Astrocyte of the spinal cord (primary cell): ENCODE measurements around the gene ACVR1C.

ENCODE experiments used
- DNase-seq: peaks from one replicate; pipeline ENCODE4 v3.0.0; 2011; ENCODE audit warnings: low read depth, low spot score
- H3K4me3 ChIP-seq: 2 replicates; pipeline ENCODE4 v1.5.1; 2011; ENCODE audit warnings: low read depth, mild to moderate bottlenecking, low read length, moderate library complexity
- CTCF ChIP-seq: IDR thresholded peaks from 2 replicates; pipeline ENCODE4 v1.5.1; 2012; ENCODE audit warnings: low read depth, mild to moderate bottlenecking, low read length, inconsistent platforms
- in situ Hi-C: cut with HindIII; loops from 2 replicates; pipeline ENCODE4 v1.10.0; 2017; ENCODE audit warnings: low sequenced_read_pairs

Gene ACVR1C

GRCh38 chr2:157480182-157480961, 148.3 kb downstream of the ACVR1C start:
- no peak for DNase-seq
- no peak overlapping the region for H3K4me3 ChIP-seq
- in situ Hi-C loops: no loop called here
- no peak for TF ChIP-seq CTCF

- no peak for DNase-seq
- TF ChIP-seq CTCF: no peak
- H3K4me3 ChIP-seq: no peak overlapping the region
- in situ Hi-C loops: no loop called here
Observed at GRCh38 chr2:157479081-157480027, 149.3 kb downstream of the ACVR1C start.

- TF ChIP-seq CTCF: no peak
- H3K4me3 ChIP-seq: no peak overlapping the region
- DNase-seq: no peak
- in situ Hi-C loops: no loop called here
Observed at GRCh38 chr2:157477919-157478318, 150.7 kb downstream of the ACVR1C start.

GRCh38 chr2:157476953-157477709, 151.5 kb downstream of the ACVR1C start:
- DNase-seq: peak; percentile 54
- TF ChIP-seq CTCF: no peak
- H3K4me3 ChIP-seq: no peak overlapping the region
- in situ Hi-C loops: no loop called here
